A549 (cell line): Measurements from ENCODE around the gene MAPK12. TPM values are rescaled to one million over a fixed set of nuclear protein-coding genes. Genes with fewer than 3 reads are reported as not detected.
A peak's percentile ranks its signal among the peaks of the same experiment; 100 is the strongest.

Source experiments
- ATAC-seq, 2 experiments: fragments of 200-7000 bp in 1 of 2; fragments of >200 bp in 1 of 2; cut with Nextera tagmentation in 1 of 2; cut with Tn5 transposase in 1 of 2; 3 replicates each; pipeline versions ENCODE4 v1.8.0 to v1.9.1; 2018 to 2020; ENCODE audit warnings: mild to moderate bottlenecking in 1 of 2, moderate library complexity in 1 of 2
- CTCF ChIA-PET: fragments of 300-600 bp; sonication (Branson Sonifier 250); formaldehyde crosslinking; extraction: SDS; loops from one replicate; lab custom pipeline; 2021; ENCODE audit warnings: antibody characterized with exemption, inconsistent platforms; lab: Yijun Ruan, JAX
- POLR2A ChIA-PET: fragments of 350-600 bp; formaldehyde crosslinking; extraction: SDS; loops from one replicate; lab custom pipeline; 2021; ENCODE audit warnings: antibody characterized with exemption, inconsistent platforms; lab: Yijun Ruan, JAX
- DNase-seq, 2 experiments: peaks; one replicate each; pipeline versions ENCODE4 v3.0.0 to v3.0.0-alpha.2; 2011 to 2016; ENCODE audit warnings: low read depth in 1 of 2, low spot score in 1 of 2
- FAIRE-seq: peaks from 2 replicates; lab custom pipeline; 2011; peaks lifted over from hg19 to GRCh38; lab: Jason Lieb, UNC
- H3K27ac ChIP-seq, 2 experiments: fragments of >200 bp; sonication (Bioruptor Twin); formaldehyde crosslinking; 3 replicates each; pipeline ENCODE4 v1.5.1; 2016 to 2017
- H3K4me1 ChIP-seq: fragments of >200 bp; sonication (Bioruptor Twin); formaldehyde crosslinking; 3 replicates; pipeline ENCODE4 v1.6.1; 2016
- H3K4me2 ChIP-seq: fragments of >200 bp; sonication (Bioruptor Twin); formaldehyde crosslinking; 3 replicates; pipeline ENCODE4 v1.6.1; 2016
- H3K4me3 ChIP-seq: fragments of >200 bp; sonication (Bioruptor Twin); formaldehyde crosslinking; 3 replicates; pipeline ENCODE4 v1.5.1; 2016
- H3K9me3 ChIP-seq: fragments of >200 bp; sonication (Bioruptor Twin); formaldehyde crosslinking; 3 replicates; pipeline ENCODE4 v1.6.1; 2016
- BCL3 ChIP-seq: fragments of >200 bp; sonication (Bioruptor Twin); formaldehyde crosslinking; IDR thresholded peaks from 3 replicates; pipeline ENCODE4 v1.6.1; 2016
- CEBPB ChIP-seq, 2 experiments: fragments of >200 bp in 1 of 2; sonication (Bioruptor Twin) in 1 of 2; formaldehyde crosslinking in 1 of 2; IDR thresholded peaks; 2 replicates each; pipeline ENCODE4 v1.6.1; 2012 to 2016
- CTCF ChIP-seq: fragments of >200 bp; sonication (Bioruptor Twin); formaldehyde crosslinking; IDR thresholded peaks from 3 replicates; pipeline ENCODE4 v1.5.1; 2016
- EHF ChIP-seq: fragments of 250-450 bp; sonication (Bioruptor Pico); IDR thresholded peaks from 2 replicates; pipeline ENCODE4 v1.5.0; 2020; ENCODE audit warnings: mild to moderate bottlenecking
- EHMT2 ChIP-seq: fragments of 200-600 bp; sonication (generic); IDR thresholded peaks from 2 replicates; pipeline ENCODE4 v1.6.1; 2016; ENCODE audit warnings: antibody characterized with exemption, low read depth, mild to moderate bottlenecking, moderate library complexity
- FOSB ChIP-seq: fragments of 250-450 bp; sonication (Bioruptor Pico); IDR thresholded peaks from 2 replicates; pipeline ENCODE4 v1.5.0; 2020; ENCODE audit warnings: mild to moderate bottlenecking, moderate library complexity
- FOSL2 ChIP-seq, 2 experiments: fragments of 450-650 bp in 1 of 2; fragments of >200 bp in 1 of 2; sonication (Bioruptor Twin) in 1 of 2; formaldehyde crosslinking; IDR thresholded peaks; 2 replicates each; pipeline versions ENCODE4 v1.5.0 to v1.6.1; 2016 to 2020; ENCODE audit warnings: mild to moderate bottlenecking in 1 of 2, moderate library complexity in 1 of 2
- HDAC2 ChIP-seq: fragments of 200-600 bp; sonication (generic); IDR thresholded peaks from 2 replicates; pipeline ENCODE4 v1.6.1; 2016
- HOXB13 ChIP-seq: fragments of 250-450 bp; sonication (Bioruptor Pico); IDR thresholded peaks from 2 replicates; pipeline ENCODE4 v1.5.0; 2020; ENCODE audit warnings: low read depth, mild to moderate bottlenecking, moderate library complexity
- HOXB5 ChIP-seq: fragments of 250-450 bp; sonication (Bioruptor Pico); IDR thresholded peaks from 2 replicates; pipeline ENCODE4 v1.5.0; 2020; ENCODE audit warnings: mild to moderate bottlenecking, moderate library complexity
- NPAS2 ChIP-seq: fragments of 250-450 bp; sonication (Bioruptor Pico); IDR thresholded peaks from 2 replicates; pipeline ENCODE4 v1.8.0; 2022; ENCODE audit warnings: mild to moderate bottlenecking, moderate library complexity, borderline replicate concordance
- POLR2AphosphoS2 ChIP-seq: conservative IDR thresholded peaks from 2 replicates; pipeline ENCODE4 v1.6.1; 2012; ENCODE audit warnings: low read length, improper control_type of control experiment, inconsistent platforms
- RAD21 ChIP-seq, 2 experiments: fragments of >200 bp in 1 of 2; sonication (Bioruptor Twin) in 1 of 2; formaldehyde crosslinking in 1 of 2; IDR thresholded peaks in 1 of 2; conservative IDR thresholded peaks in 1 of 2; 2 replicates in 1 of 2; 3 replicates in 1 of 2; pipeline ENCODE4 v1.6.1; 2012 to 2018; ENCODE audit warnings: inconsistent platforms in 1 of 2
- RCOR1 ChIP-seq: fragments of 150-350 bp; IDR thresholded peaks from 2 replicates; pipeline ENCODE4 v1.6.1; 2014; ENCODE audit warnings: antibody characterized with exemption, low read length, low read depth
- SMC3 ChIP-seq: fragments of >200 bp; sonication (Bioruptor Twin); formaldehyde crosslinking; IDR thresholded peaks from 3 replicates; pipeline ENCODE4 v1.6.1; 2018; ENCODE audit warnings: inconsistent platforms
- SREBF2 ChIP-seq: fragments of 450-650 bp; IDR thresholded peaks from 2 replicates; pipeline ENCODE4 v1.6.1; 2014; ENCODE audit warnings: mild to moderate bottlenecking, moderate library complexity
- ZSCAN20 ChIP-seq: fragments of 250-450 bp; sonication (Bioruptor Pico); IDR thresholded peaks from 2 replicates; pipeline ENCODE4 v1.8.0; 2022; ENCODE audit warnings: mild to moderate bottlenecking, moderate library complexity
- WGBS: methylation state at CpG from one replicate; pipeline ENCODE4 v1.1.6; 2017; ENCODE audit errors: missing lambda C conversion rate; 5-methylcytosine and 5-hydroxymethylcytosine counted together
- polyA plus RNA-seq, 4 experiments: library from polyadenylated mRNA; depleted of rRNA in 3 of 4; stranded (reverse); fragments of >200 nt; fragmentation: RNase III in 1 of 4; extraction: RNeasy Plus Mini Kit Qiagen cat#74134 plus additional on column Dnase treatment in 1 of 4; gene quantifications; 2 replicates in 3 of 4; 3 replicates in 1 of 4; pipeline ENCODE4 v1.2.3, GENCODE V29; 2011 to 2017

The MAPK12 gene
- polyA plus RNA-seq, 2 of the 4 experiments (the other 2 are of a cell fraction) = 12.5 to 25.8 TPM

GRCh38 chr22:50276143-50276542 is 14.7 kb upstream of the MAPK12 start:
- no peak overlapping the region for H3K4me3 ChIP-seq
- FAIRE-seq (no peak), DNase-seq (peak in 1 of 2 experiments; percentile 76), ATAC-seq (peak; percentile 23 to 47)
- H3K9me3 ChIP-seq = no peaks in the 10 kb centered on the region; the same call in 2 of the 3 replicates
- H3K4me2 ChIP-seq = no peak overlapping the region
- POLR2A ChIA-PET = interaction anchor here (0.6 kb wide), 1 partner anchor 119 kb away, joined by 4 read pairs; no protein-coding TSS in a partner anchor
- peaks cover 15% of the 10 kb centered on the region for H3K4me1 ChIP-seq
- no peak overlapping the region for H3K27ac ChIP-seq
- WGBS = 100% methylated on average over 1 of the region's 25 CpGs
- CTCF ChIA-PET = interaction anchor here (0.6 to 6.2 kb wide), 26 partner anchors 9 to 190 kb away, joined by 3 to 57 read pairs (median 5); partner anchors contain the start of gene PLXNB2
- TF ChIP-seq HDAC2 (no peak), HOXB5 (no peak), POLR2AphosphoS2 (no peak), CTCF (peak; percentile 60), CEBPB (IDR thresholded peaks at IDR 0.05) (no peak)

- TF ChIP-seq BCL3 = no peak
- TF ChIP-seq SREBF2 = no peak
- no peak for TF ChIP-seq ZSCAN20 (CRISPR knock-in tag)
- TF ChIP-seq FOSL2 (IDR thresholded peaks at IDR 0.05) = no peak
- TF ChIP-seq FOSL2 (CRISPR knock-in tag; IDR thresholded peaks at IDR 0.05) = no peak
- TF ChIP-seq NPAS2 (CRISPR knock-in tag) = no peak
- TF ChIP-seq FOSB (CRISPR knock-in tag) = no peak
- TF ChIP-seq HOXB13 (CRISPR knock-in tag) = no peak
- TF ChIP-seq POLR2AphosphoS2 = no peak
- no peak for TF ChIP-seq EHF (CRISPR knock-in tag)
- no peak for TF ChIP-seq EHMT2
- TF ChIP-seq RCOR1 = no peak
- H3K4me2 ChIP-seq = no peak overlapping the region
- ChIA-PET POLR2A (no interaction called here), CTCF (interaction anchor here (0.6 to 6.2 kb wide), 20 partner anchors 8 to 191 kb away, joined by 3 to 57 read pairs (median 6); partner anchors contain the start of gene PLXNB2)
- peaks cover 21% of the 10 kb centered on the region for H3K4me1 ChIP-seq
- WGBS = 94% methylated on average over 15 of the region's 43 CpGs
- DNase-seq (no peak), FAIRE-seq (no peak), ATAC-seq (no peak)
- H3K27ac ChIP-seq = peak overlapping the region in 1 of 2 experiments; percentile 41; a peak in 1 of 6 replicates
- H3K4me3 ChIP-seq = no peak overlapping the region
- H3K9me3 ChIP-seq = no peaks in the 10 kb centered on the region; the same call in 2 of the 3 replicates
Observed at GRCh38 chr22:50275181-50276055, 13.9 kb upstream of the MAPK12 start.

- FAIRE-seq (no peak), DNase-seq (no peak), ATAC-seq (no peak)
- H3K27ac ChIP-seq = peak overlapping the region in 1 of 2 experiments; percentile 41; a peak in 1 of 6 replicates
- TF ChIP-seq SMC3 = peak; percentile 20; the same call in 2 of the 3 replicates
- TF ChIP-seq EHMT2 = no peak
- peak in 1 of 2 experiments; percentile 24; a peak in 1 of 5 replicates for TF ChIP-seq RAD21 (conservative IDR thresholded peaks at IDR 0.05 in 1 of 2, IDR thresholded peaks at IDR 0.05 in 1 of 2)
- H3K4me1 ChIP-seq = peaks cover 22% of the 10 kb centered on the region
- no peaks in the 10 kb centered on the region; the same call in 2 of the 3 replicates for H3K9me3 ChIP-seq
- no peak overlapping the region for H3K4me2 ChIP-seq
- ChIA-PET CTCF (interaction anchor here (0.9 to 6.2 kb wide), 14 partner anchors 10 to 67 kb away, joined by 3 to 57 read pairs (median 7); partner anchors contain the start of genes DENND6B and PLXNB2), POLR2A (no interaction called here)
- WGBS = 53% methylated on average over 5 of the region's 7 CpGs
- H3K4me3 ChIP-seq = no peak overlapping the region
Observed at GRCh38 chr22:50274771-50275170, 13.3 kb upstream of the MAPK12 start.
